Erythroblast (primary cell): ENCODE results near the gene CD82.

Experiments used
- DNase-seq, 2 experiments: peaks; one replicate each; lab custom pipeline; 2025; lab: John Stamatoyannopoulos, UW
- GATA1 ChIP-seq: IDR thresholded peaks from 2 replicates; pipeline ENCODE4 v1.6.1; 2011; ENCODE audit warnings: low read depth, mild to moderate bottlenecking, control low read depth, low read length, moderate library complexity
- POLR2A ChIP-seq: IDR thresholded peaks from 2 replicates; pipeline ENCODE4 v1.6.1; 2011; ENCODE audit warnings: mild to moderate bottlenecking, low read length

CD82 gene

GRCh38 chr11:44563711-44564110, 1.8 kb upstream of the CD82 start:
- TF ChIP-seq POLR2A = no peak
- DNase-seq = no peak

- TF ChIP-seq GATA1 (no peak), POLR2A (no peak)
- peak; percentile 64 to 71 for DNase-seq
Observed at GRCh38 chr11:44564166-44564565, 1.3 kb upstream of the CD82 start.

GRCh38 chr11:44564670-44565210, 723 bp upstream of the CD82 start:
- no peak for DNase-seq
- TF ChIP-seq POLR2A (no peak), GATA1 (no peak)

GRCh38 chr11:44565953-44566949, 788 bp downstream of the CD82 start:
- DNase-seq = no peak

GRCh38 chr11:44566952-44567875, 1.8 kb downstream of the CD82 start:
- DNase-seq = no peak
- TF ChIP-seq GATA1 (no peak), POLR2A (peak; percentile 29)

More at GRCh38 chr11:44565953-44566949, 788 bp downstream of the CD82 start:
- TF ChIP-seq POLR2A = peak; percentile 9
- TF ChIP-seq GATA1 = no peak

GRCh38 chr11:44567876-44568256, 2.4 kb downstream of the CD82 start:
- DNase-seq = no peak
- TF ChIP-seq GATA1 (no peak), POLR2A (no peak)

- TF ChIP-seq POLR2A (no peak), GATA1 (no peak)
- DNase-seq = no peak
Observed at GRCh38 chr11:44568331-44568657, 2.8 kb downstream of the CD82 start.

- peak in 1 of 2 experiments; percentile 67 for DNase-seq
- TF ChIP-seq GATA1 (no peak), POLR2A (peak; percentile 34)
Observed at GRCh38 chr11:44568658-44569473, 3.4 kb downstream of the CD82 start.

GRCh38 chr11:44570411-44571155, 5.1 kb downstream of the CD82 start:
- TF ChIP-seq GATA1 (no peak), POLR2A (no peak)
- DNase-seq = no peak

GRCh38 chr11:44571871-44572270, 6.4 kb downstream of the CD82 start:
- peak; percentile 49 to 63 for DNase-seq
- TF ChIP-seq POLR2A = no peak
- no peak for TF ChIP-seq GATA1

GRCh38 chr11:44572436-44572835, 7.0 kb downstream of the CD82 start:
- peak in 1 of 2 experiments; percentile 46 for DNase-seq
- TF ChIP-seq GATA1 (no peak), POLR2A (no peak)

- no peak for DNase-seq
- TF ChIP-seq GATA1 (no peak), POLR2A (no peak)
Observed at GRCh38 chr11:44572884-44573283, 7.4 kb downstream of the CD82 start.
